Measurements from ENCODE around the gene TUSC2. TPM values are rescaled to one million over a fixed set of nuclear protein-coding genes. Genes with fewer than 3 reads are reported as not detected.

Gene TUSC2
- total RNA-seq, 2 experiments from 2014 or later, result 23.1 to 24.7 TPM

DNA sequence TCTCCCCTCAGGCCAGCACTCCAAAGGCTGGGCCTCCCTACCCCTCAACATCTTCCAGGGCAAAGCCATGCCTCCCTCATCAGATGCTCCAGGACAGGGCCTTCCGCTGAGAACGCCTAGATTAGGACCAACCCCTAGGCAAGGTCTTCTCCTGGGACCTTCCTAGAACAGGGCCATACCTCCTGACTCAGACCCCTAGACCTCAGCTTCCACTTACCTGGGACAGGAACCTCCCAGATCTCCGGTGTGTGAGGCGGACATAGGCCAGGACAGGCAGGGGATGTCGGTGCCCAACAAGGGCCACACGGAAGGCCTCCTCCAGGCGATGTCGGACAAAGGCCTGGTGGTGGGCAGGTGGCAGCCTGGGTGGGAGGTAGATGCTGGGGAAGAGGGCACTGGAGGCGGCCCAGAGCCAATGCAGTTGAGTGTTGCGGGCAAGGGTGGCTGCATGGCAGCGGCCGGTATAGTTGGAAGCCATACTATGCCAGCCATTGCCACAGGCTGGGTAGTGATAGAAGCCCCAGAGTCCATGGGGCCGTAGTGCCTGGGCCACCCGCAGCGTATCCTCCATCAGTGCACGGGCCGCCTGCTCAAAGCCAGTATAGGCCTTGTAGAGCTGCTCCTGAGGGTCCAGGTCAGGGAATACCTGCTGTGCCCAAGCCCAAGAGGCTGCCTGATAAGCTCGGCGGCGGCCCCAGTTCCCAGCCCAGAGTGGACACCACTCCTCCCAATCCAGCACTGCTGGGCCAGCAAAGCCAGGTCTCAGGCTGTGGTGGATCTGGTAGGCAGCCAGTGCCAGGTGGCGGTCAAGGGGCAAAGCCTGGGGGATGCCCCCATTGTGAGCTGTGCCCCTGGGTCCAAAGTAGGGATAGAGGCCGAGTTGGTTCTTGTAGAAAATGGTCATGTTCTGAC is 33.3 kb downstream of the TUSC2 start:
- Mint-ChIP-seq H3K27me3 (no peaks in the 10 kb centered on the region), H3K4me1 (ENCODE audit: low read depth) (peaks cover 41% of the 10 kb centered on the region), H3K27ac (peak overlapping the region; percentile 56), H3K9me3 (no peaks in the 10 kb centered on the region), H3K4me3 (no peak overlapping the region), H3K36me3 (ENCODE audit: low read depth) (peaks cover 17% of the 10 kb centered on the region)
- no peak for ATAC-seq (ENCODE audit: poor library complexity)
- intact Hi-C loops (cut with DNase I, micrococcal nuclease), result loop anchor here (5.0 kb wide), 3 partner anchors 43 to 882 kb away; partner anchors contain the start of genes RBM6 (in 1 of the 2), RHOA (in 1 of the 2) and TCTA (in 1 of the 2)
- ChIA-PET POLR2A (interaction anchor here (0.6 kb wide), 1 partner anchor 1013 kb away, joined by 3 read pairs; no protein-coding TSS in a partner anchor), CTCF (no interaction called here)
- Histone ChIP-seq H3K4me3 (ENCODE audit: low read length) (no peak overlapping the region), H3K27me3 (ENCODE audit: control insufficient read depth in 1 of 2, insufficient read depth in 2 of 2, low read length in 2 of 2) (no peaks in the 10 kb centered on the region), H3K9me3 (ENCODE audit: control insufficient read depth in 1 of 2, insufficient read depth in 1 of 2, low read length in 2 of 2) (no peaks in the 10 kb centered on the region), H3K4me1 (ENCODE audit: insufficient read depth, low read length) (peaks cover 45% of the 10 kb centered on the region), H3K27ac (ENCODE audit: low read depth in 1 of 2, low read length in 2 of 2) (no peak overlapping the region), H3K36me3 (ENCODE audit: insufficient read depth, low read length) (peaks cover 9% of the 10 kb centered on the region)
- TF ChIP-seq, protein P1, sequence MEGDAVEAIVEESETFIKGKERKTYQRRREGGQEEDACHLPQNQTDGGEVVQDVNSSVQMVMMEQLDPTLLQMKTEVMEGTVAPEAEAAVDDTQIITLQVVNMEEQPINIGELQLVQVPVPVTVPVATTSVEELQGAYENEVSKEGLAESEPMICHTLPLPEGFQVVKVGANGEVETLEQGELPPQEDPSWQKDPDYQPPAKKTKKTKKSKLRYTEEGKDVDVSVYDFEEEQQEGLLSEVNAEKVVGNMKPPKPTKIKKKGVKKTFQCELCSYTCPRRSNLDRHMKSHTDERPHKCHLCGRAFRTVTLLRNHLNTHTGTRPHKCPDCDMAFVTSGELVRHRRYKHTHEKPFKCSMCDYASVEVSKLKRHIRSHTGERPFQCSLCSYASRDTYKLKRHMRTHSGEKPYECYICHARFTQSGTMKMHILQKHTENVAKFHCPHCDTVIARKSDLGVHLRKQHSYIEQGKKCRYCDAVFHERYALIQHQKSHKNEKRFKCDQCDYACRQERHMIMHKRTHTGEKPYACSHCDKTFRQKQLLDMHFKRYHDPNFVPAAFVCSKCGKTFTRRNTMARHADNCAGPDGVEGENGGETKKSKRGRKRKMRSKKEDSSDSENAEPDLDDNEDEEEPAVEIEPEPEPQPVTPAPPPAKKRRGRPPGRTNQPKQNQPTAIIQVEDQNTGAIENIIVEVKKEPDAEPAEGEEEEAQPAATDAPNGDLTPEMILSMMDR (IDR thresholded peaks at IDR 0.05), result no peak
- DNase-seq, result peak in 1 of 14 experiments; percentile 36

DNA sequence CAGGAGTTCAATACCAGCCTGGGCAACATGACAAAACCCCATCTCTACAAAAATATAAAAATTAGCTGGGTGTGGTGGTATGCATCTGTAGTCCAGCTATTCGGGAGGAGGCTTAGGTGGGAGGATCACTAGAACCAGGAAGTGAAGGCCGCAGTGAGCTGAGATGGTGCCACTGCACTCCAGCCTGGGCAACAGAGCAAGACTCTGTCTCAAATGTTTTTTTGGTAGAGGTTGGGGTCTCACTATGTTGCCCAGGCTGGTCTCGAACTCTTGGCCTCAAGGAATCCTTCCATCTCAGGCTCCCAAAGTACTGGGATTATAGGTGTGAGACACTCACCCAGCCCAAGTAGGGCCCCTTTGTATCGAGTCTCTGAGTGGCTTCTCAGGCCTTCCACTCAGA is 33.9 kb downstream of the TUSC2 start:
- peak overlapping the region; percentile 56 for H3K27ac Mint-ChIP-seq
- H3K9me3 Mint-ChIP-seq, result no peaks in the 10 kb centered on the region
- ChIA-PET CTCF (no interaction called here), POLR2A (interaction anchor here (3.3 kb wide), 1 partner anchor 43 kb away, joined by 28 read pairs; no protein-coding TSS in a partner anchor)
- no peaks in the 10 kb centered on the region for H3K27me3 Mint-ChIP-seq
- H3K4me1 Mint-ChIP-seq (ENCODE audit: low read depth), result peaks cover 34% of the 10 kb centered on the region
- Histone ChIP-seq H3K27me3 (ENCODE audit: control insufficient read depth in 1 of 2, insufficient read depth in 2 of 2, low read length in 2 of 2) (no peaks in the 10 kb centered on the region), H3K36me3 (ENCODE audit: insufficient read depth, low read length) (peaks cover 15% of the 10 kb centered on the region), H3K9me3 (ENCODE audit: control insufficient read depth in 1 of 2, insufficient read depth in 1 of 2, low read length in 2 of 2) (no peaks in the 10 kb centered on the region), H3K4me1 (ENCODE audit: insufficient read depth, low read length) (peaks cover 42% of the 10 kb centered on the region), H3K27ac (ENCODE audit: low read depth in 1 of 2, low read length in 2 of 2) (no peak overlapping the region), H3K4me3 (ENCODE audit: low read length) (no peak overlapping the region)
- H3K36me3 Mint-ChIP-seq (ENCODE audit: low read depth), result peaks cover 18% of the 10 kb centered on the region
- no peak overlapping the region for H3K4me3 Mint-ChIP-seq
- DNase-seq (no peak), ATAC-seq (ENCODE audit: poor library complexity) (no peak)
- TF ChIP-seq, protein P1 (IDR thresholded peaks at IDR 0.05), result no peak
- intact Hi-C loops (cut with DNase I, micrococcal nuclease), result loop anchor here in 1 of 2 experiments (5.0 kb wide), 1 partner anchor 352 kb away; the partner anchor contains the start of gene RBM6

DNA sequence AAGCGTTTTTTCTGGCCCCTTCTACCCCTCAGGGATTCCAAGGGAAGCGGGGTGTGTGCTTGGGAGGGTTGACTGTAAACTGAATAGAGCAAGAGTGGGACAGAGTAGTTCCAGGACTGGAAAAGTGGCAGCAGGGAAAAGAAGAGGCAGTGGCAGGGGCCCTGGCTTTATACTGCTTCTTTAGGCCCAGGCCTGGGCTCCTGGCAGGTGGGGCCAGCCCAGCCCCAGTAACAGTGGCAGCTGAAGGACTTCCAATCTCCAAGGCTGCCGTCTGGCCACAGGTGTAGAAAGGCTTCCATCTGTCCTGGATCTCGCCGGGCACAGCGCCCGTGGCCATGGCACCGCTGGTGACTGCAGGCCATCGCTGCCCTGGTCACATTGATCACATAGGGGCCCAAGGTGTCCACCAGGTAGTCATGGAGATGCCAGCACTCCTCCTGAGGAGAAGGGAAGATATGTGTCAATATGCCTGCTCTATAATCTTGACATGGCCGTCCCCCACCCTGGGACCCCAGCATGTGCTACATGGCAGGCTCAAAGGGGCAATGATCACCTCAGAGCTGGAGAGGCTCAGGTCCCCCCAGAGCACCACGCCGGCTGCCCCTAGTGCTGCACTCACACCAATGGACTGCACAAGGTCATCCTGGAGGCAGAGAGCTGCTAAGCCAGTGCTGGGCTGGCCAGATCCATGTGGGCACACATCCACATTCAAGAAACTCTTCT is 34.8 kb downstream of the TUSC2 start:
- Histone ChIP-seq H3K27ac (ENCODE audit: low read depth in 1 of 2, low read length in 2 of 2) (peak overlapping the region; percentile 48 to 60), H3K4me3 (ENCODE audit: low read length) (peak overlapping the region; percentile 95), H3K9me3 (ENCODE audit: control insufficient read depth in 1 of 2, insufficient read depth in 1 of 2, low read length in 2 of 2) (no peaks in the 10 kb centered on the region), H3K4me1 (ENCODE audit: insufficient read depth, low read length) (peaks cover 34% of the 10 kb centered on the region), H3K27me3 (ENCODE audit: control insufficient read depth in 1 of 2, insufficient read depth in 2 of 2, low read length in 2 of 2) (no peaks in the 10 kb centered on the region), H3K36me3 (ENCODE audit: insufficient read depth, low read length) (peaks cover 23% of the 10 kb centered on the region)
- Mint-ChIP-seq H3K9me3 (no peaks in the 10 kb centered on the region), H3K27ac (peak overlapping the region; percentile 93), H3K4me3 (peak overlapping the region; percentile 95), H3K4me1 (ENCODE audit: low read depth) (peaks cover 26% of the 10 kb centered on the region), H3K36me3 (ENCODE audit: low read depth) (peaks cover 22% of the 10 kb centered on the region), H3K27me3 (no peaks in the 10 kb centered on the region)
- TF ChIP-seq, protein P1 (IDR thresholded peaks at IDR 0.05), result no peak
- DNase-seq, result peak in 1 of 14 experiments; percentile 39
- no peak for ATAC-seq (ENCODE audit: poor library complexity)
- POLR2A ChIA-PET, result interaction anchor here (0.9 to 3.3 kb wide), 11 partner anchors 24 to 1689 kb away, joined by 3 to 28 read pairs (median 4); partner anchors contain the start of genes CYB561D2, GNAI2, NPRL2 and RASSF1
- intact Hi-C loops (cut with DNase I, micrococcal nuclease), result loop anchor here in 1 of 2 experiments (2.0 to 5.0 kb wide), 2 partner anchors 58 to 351 kb away; partner anchors contain the start of genes CYB561D2, NPRL2 and RBM6
- CTCF ChIA-PET, result interaction anchor here (1.8 to 2.4 kb wide), 2 partner anchors 43 to 47 kb away, joined by 4 to 6 read pairs; no protein-coding TSS in a partner anchor

Data from CD4-positive, alpha-beta T cell (primary cell).